NT2/D1 (cell line): ENCODE measurements around the gene GBP4.

ENCODE experiments used
- SUZ12 ChIP-seq: IDR thresholded peaks from 2 replicates; pipeline ENCODE4 v1.6.1; 2011; ENCODE audit not compliant: insufficient read length, insufficient read depth; ENCODE audit errors: extremely low read depth
- YY1 ChIP-seq: IDR thresholded peaks from 2 replicates; pipeline ENCODE4 v1.6.1; 2011; ENCODE audit not compliant: insufficient read length, insufficient read depth
- ZNF274 ChIP-seq: IDR thresholded peaks from 2 replicates; pipeline ENCODE4 v1.6.1; 2011; ENCODE audit warnings: mild to moderate bottlenecking, low read depth, low read length

- TF ChIP-seq YY1 (no peak), ZNF274 (no peak), SUZ12 (no peak)
These were observed 56.6 kb downstream of the GBP4 start for GRCh38 chr1:89142160-89142559.
